Measurements from ENCODE around the gene CDC42. TPM values are rescaled to one million over a fixed set of nuclear protein-coding genes. Genes with fewer than 3 reads are reported as not detected.

The CDC42 gene
- polyA plus RNA-seq, 1 donor from 2014 or later = 913 TPM

GRCh38 chr1:22129501-22130117 is 77.1 kb downstream of the CDC42 start:
- no peaks in the 10 kb centered on the region for H3K9me2 ChIP-seq (ENCODE audit: insufficient read depth, low read length)
- no peak overlapping the region for H3K4me3 ChIP-seq (ENCODE audit: low read length)
- no peaks in the 10 kb centered on the region for H3F3A ChIP-seq (ENCODE audit: insufficient read depth, low read length, poor library complexity, severe bottlenecking)
- H3K9me3 ChIP-seq (ENCODE audit: low read length) = no peaks in the 10 kb centered on the region
- H3K79me2 ChIP-seq (replicated peaks; ENCODE audit: insufficient read depth, low read length) = no peaks in the 10 kb centered on the region
- no peak overlapping the region for H3K9ac ChIP-seq (ENCODE audit: low read length)
- H3K27me3 ChIP-seq (ENCODE audit: insufficient read depth, low read depth, low read length) = no peaks in the 10 kb centered on the region
- TF ChIP-seq RAD21 (conservative IDR thresholded peaks at IDR 0.05) (no peak), MXI1 (conservative IDR thresholded peaks at IDR 0.05; ENCODE audit: poor library complexity, severe bottlenecking) (no peak), EZH2 (IDR thresholded peaks at IDR 0.05; ENCODE audit: borderline replicate concordance, insufficient read depth, low read length, poor library complexity, severe bottlenecking) (no peak), TAF1 (IDR thresholded peaks at IDR 0.05; ENCODE audit: low read depth) (no peak), POLR2AphosphoS5 (IDR thresholded peaks at IDR 0.05) (no peak), CTCF (IDR thresholded peaks at IDR 0.05; ENCODE audit: poor library complexity, severe bottlenecking) (no peak), EP300 (conservative IDR thresholded peaks at IDR 0.05; ENCODE audit: poor library complexity, severe bottlenecking) (no peak), SMC3 (conservative IDR thresholded peaks at IDR 0.05; ENCODE audit: poor library complexity) (no peak)
- TF ChIP-seq, protein P1, sequence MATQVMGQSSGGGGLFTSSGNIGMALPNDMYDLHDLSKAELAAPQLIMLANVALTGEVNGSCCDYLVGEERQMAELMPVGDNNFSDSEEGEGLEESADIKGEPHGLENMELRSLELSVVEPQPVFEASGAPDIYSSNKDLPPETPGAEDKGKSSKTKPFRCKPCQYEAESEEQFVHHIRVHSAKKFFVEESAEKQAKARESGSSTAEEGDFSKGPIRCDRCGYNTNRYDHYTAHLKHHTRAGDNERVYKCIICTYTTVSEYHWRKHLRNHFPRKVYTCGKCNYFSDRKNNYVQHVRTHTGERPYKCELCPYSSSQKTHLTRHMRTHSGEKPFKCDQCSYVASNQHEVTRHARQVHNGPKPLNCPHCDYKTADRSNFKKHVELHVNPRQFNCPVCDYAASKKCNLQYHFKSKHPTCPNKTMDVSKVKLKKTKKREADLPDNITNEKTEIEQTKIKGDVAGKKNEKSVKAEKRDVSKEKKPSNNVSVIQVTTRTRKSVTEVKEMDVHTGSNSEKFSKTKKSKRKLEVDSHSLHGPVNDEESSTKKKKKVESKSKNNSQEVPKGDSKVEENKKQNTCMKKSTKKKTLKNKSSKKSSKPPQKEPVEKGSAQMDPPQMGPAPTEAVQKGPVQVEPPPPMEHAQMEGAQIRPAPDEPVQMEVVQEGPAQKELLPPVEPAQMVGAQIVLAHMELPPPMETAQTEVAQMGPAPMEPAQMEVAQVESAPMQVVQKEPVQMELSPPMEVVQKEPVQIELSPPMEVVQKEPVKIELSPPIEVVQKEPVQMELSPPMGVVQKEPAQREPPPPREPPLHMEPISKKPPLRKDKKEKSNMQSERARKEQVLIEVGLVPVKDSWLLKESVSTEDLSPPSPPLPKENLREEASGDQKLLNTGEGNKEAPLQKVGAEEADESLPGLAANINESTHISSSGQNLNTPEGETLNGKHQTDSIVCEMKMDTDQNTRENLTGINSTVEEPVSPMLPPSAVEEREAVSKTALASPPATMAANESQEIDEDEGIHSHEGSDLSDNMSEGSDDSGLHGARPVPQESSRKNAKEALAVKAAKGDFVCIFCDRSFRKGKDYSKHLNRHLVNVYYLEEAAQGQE (IDR thresholded peaks at IDR 0.05; ENCODE audit: borderline replicate concordance) = no peak
- H2AFZ ChIP-seq (ENCODE audit: low read depth, low read length) = no peak overlapping the region
- no peaks in the 10 kb centered on the region for H3K36me3 ChIP-seq (ENCODE audit: insufficient read depth, low read length)
- no peak overlapping the region for H3K4me2 ChIP-seq (ENCODE audit: low read length)
- H3K27ac ChIP-seq (ENCODE audit: low read length) = no peak overlapping the region
- H4K20me1 ChIP-seq (ENCODE audit: insufficient read depth) = no peaks in the 10 kb centered on the region

DNA sequence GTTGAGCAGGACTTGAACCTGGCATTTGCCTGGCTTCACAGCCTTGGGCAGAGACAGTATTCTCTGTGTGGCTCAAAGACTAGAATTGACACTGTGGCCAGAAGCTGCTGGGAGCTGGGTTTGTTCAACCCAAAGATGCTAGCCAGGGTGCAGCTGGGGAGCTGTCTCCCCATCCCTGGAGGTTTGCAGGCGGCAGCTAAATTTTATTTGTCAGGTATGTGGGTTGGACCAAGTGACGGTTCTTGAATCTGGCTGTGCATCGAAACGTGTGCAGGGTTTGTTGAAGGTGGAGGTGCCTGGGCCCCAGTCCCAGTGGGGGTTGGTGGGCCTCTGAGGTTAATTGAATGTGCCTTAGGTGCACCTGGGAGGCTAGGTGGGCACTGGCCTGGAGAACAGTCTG is 78.6 kb downstream of the CDC42 start:
- Histone ChIP-seq H3K9me2 (ENCODE audit: insufficient read depth, low read length) (no peaks in the 10 kb centered on the region), H3K27ac (ENCODE audit: low read length) (no peak overlapping the region), H3K9ac (ENCODE audit: low read length) (no peak overlapping the region), H2AFZ (ENCODE audit: low read depth, low read length) (no peak overlapping the region), H3K79me2 (replicated peaks; ENCODE audit: insufficient read depth, low read length) (no peaks in the 10 kb centered on the region), H3K36me3 (ENCODE audit: insufficient read depth, low read length) (no peaks in the 10 kb centered on the region), H3K4me2 (ENCODE audit: low read length) (no peak overlapping the region), H3K4me3 (ENCODE audit: low read length) (no peak overlapping the region), H4K20me1 (ENCODE audit: insufficient read depth) (no peaks in the 10 kb centered on the region), H3K9me3 (ENCODE audit: low read length) (no peaks in the 10 kb centered on the region), H3F3A (ENCODE audit: insufficient read depth, low read length, poor library complexity, severe bottlenecking) (no peaks in the 10 kb centered on the region), H3K27me3 (ENCODE audit: insufficient read depth, low read depth, low read length) (no peaks in the 10 kb centered on the region)
- TF ChIP-seq EZH2 (IDR thresholded peaks at IDR 0.05; ENCODE audit: borderline replicate concordance, insufficient read depth, low read length, poor library complexity, severe bottlenecking) = no peak
- no peak for TF ChIP-seq POLR2AphosphoS5 (IDR thresholded peaks at IDR 0.05)
- TF ChIP-seq RAD21 (conservative IDR thresholded peaks at IDR 0.05) = no peak
- TF ChIP-seq, protein P1 (IDR thresholded peaks at IDR 0.05; ENCODE audit: borderline replicate concordance) = no peak
- TF ChIP-seq SMC3 (conservative IDR thresholded peaks at IDR 0.05; ENCODE audit: poor library complexity) = no peak
- TF ChIP-seq CTCF (IDR thresholded peaks at IDR 0.05; ENCODE audit: poor library complexity, severe bottlenecking) = no peak
- TF ChIP-seq TAF1 (IDR thresholded peaks at IDR 0.05; ENCODE audit: low read depth) = no peak
- TF ChIP-seq EP300 (conservative IDR thresholded peaks at IDR 0.05; ENCODE audit: poor library complexity, severe bottlenecking) = no peak
- no peak for TF ChIP-seq MXI1 (conservative IDR thresholded peaks at IDR 0.05; ENCODE audit: poor library complexity, severe bottlenecking)

Measured in neural cell (in vitro differentiated cells).